Mesenchymal stem cell (in vitro differentiated cells and primary cell): ENCODE data around the gene KCNMB2.

Experiments used
- DNase-seq: peaks from one replicate; pipeline ENCODE4 v3.0.0-alpha.2; 2013
- H2AFZ ChIP-seq: one replicate; pipeline ENCODE4 v1.6.1; 2013; ENCODE audit warnings: low read depth, mild to moderate bottlenecking, control low read depth, inconsistent platforms, low read length, moderate library complexity
- H2AK5ac ChIP-seq: 2 replicates; pipeline ENCODE4 v1.6.1; 2013; ENCODE audit warnings: low read length, moderate library complexity, mild to moderate bottlenecking, inconsistent platforms; ENCODE audit not compliant: severe bottlenecking
- H2BK120ac ChIP-seq: one replicate; pipeline ENCODE4 v1.6.1; 2013; ENCODE audit warnings: low read depth, mild to moderate bottlenecking, inconsistent platforms, low read length, moderate library complexity
- H2BK12ac ChIP-seq, 2 experiments: one replicate each; pipeline ENCODE4 v1.6.1; 2013; ENCODE audit warnings: inconsistent platforms in 2 of 2, low read length in 2 of 2, mild to moderate bottlenecking in 2 of 2, moderate library complexity in 2 of 2, control low read depth in 1 of 2
- H2BK15ac ChIP-seq: one replicate; pipeline ENCODE4 v1.6.1; 2013; ENCODE audit warnings: mild to moderate bottlenecking, low read depth, inconsistent platforms; ENCODE audit not compliant: poor library complexity, severe bottlenecking
- H2BK5ac ChIP-seq: 2 replicates; pipeline ENCODE4 v1.6.1; 2013; ENCODE audit warnings: low read depth, mild to moderate bottlenecking, low read length, control low read depth, inconsistent platforms; ENCODE audit not compliant: poor library complexity, severe bottlenecking
- H3K14ac ChIP-seq, 2 experiments: one replicate each; pipeline ENCODE4 v1.6.1; 2013; ENCODE audit warnings: inconsistent platforms in 2 of 2, low read length in 2 of 2, control low read depth in 1 of 2, mild to moderate bottlenecking in 1 of 2, moderate library complexity in 1 of 2
- H3K18ac ChIP-seq, 2 experiments: one replicate each; pipeline ENCODE4 v1.6.1; 2013; ENCODE audit warnings: inconsistent platforms in 2 of 2, low read length in 2 of 2, control low read depth in 1 of 2, low read depth in 1 of 2, mild to moderate bottlenecking in 1 of 2
- H3K23ac ChIP-seq, 2 experiments: one replicate each; pipeline ENCODE4 v1.6.1; 2013; ENCODE audit warnings: inconsistent platforms in 2 of 2, low read length in 2 of 2, mild to moderate bottlenecking in 2 of 2, moderate library complexity in 2 of 2, control low read depth in 1 of 2
- H3K27ac ChIP-seq: 2 replicates; pipeline ENCODE4 v1.5.1; 2013; ENCODE audit warnings: mild to moderate bottlenecking, moderate library complexity, low read length, control low read depth, inconsistent platforms; ENCODE audit not compliant: poor library complexity, severe bottlenecking
- H3K27me3 ChIP-seq, 2 experiments: 2 replicates each; pipeline versions ENCODE4 v1.6.1 to v1.7.0; 2013; ENCODE audit warnings: low read length in 2 of 2, mild to moderate bottlenecking in 2 of 2, moderate library complexity in 2 of 2, control low read depth in 1 of 2, inconsistent platforms in 1 of 2; ENCODE audit not compliant: control insufficient read depth in 1 of 2, insufficient read depth in 1 of 2
- H3K36me3 ChIP-seq, 2 experiments: 2 replicates each; pipeline versions ENCODE4 v1.6.1 to v1.7.0; 2013; ENCODE audit warnings: low read length in 2 of 2, control low read depth in 1 of 2, inconsistent platforms in 1 of 2, low read depth in 1 of 2, mild to moderate bottlenecking in 1 of 2; ENCODE audit not compliant: insufficient read depth in 2 of 2, control insufficient read depth in 1 of 2
- H3K4ac ChIP-seq, 2 experiments: one replicate each; pipeline ENCODE4 v1.6.1; 2013; ENCODE audit warnings: inconsistent platforms in 2 of 2, low read length in 2 of 2, mild to moderate bottlenecking in 2 of 2, moderate library complexity in 2 of 2, control low read depth in 1 of 2, low read depth in 1 of 2
- H3K4me1 ChIP-seq: 2 replicates; pipeline ENCODE4 v1.6.1; 2013; ENCODE audit warnings: low read depth, low read length, control low read depth; ENCODE audit not compliant: control insufficient read depth, insufficient read depth
- H3K4me2 ChIP-seq: 2 replicates; pipeline ENCODE4 v1.6.1; 2013; ENCODE audit warnings: low read length, mild to moderate bottlenecking, inconsistent platforms; ENCODE audit not compliant: poor library complexity, severe bottlenecking
- H3K4me3 ChIP-seq, 2 experiments: 2 replicates each; pipeline versions ENCODE4 v1.5.1 to v1.7.0; 2013; ENCODE audit warnings: low read length in 2 of 2, mild to moderate bottlenecking in 2 of 2, control low read depth in 1 of 2, low read depth in 1 of 2; ENCODE audit not compliant: insufficient read depth in 1 of 2
- H3K79me1 ChIP-seq: replicated peaks from 2 replicates; pipeline ENCODE4 v1.6.1; 2013; ENCODE audit warnings: mild to moderate bottlenecking, control low read depth, low read length, inconsistent platforms; ENCODE audit not compliant: poor library complexity, severe bottlenecking
- H3K9ac ChIP-seq: 2 replicates; pipeline ENCODE4 v1.7.0; 2013; ENCODE audit warnings: mild to moderate bottlenecking, low read length, moderate library complexity
- H3K9me3 ChIP-seq: 2 replicates; pipeline ENCODE4 v1.7.0; 2013; ENCODE audit warnings: mild to moderate bottlenecking, low read length; ENCODE audit not compliant: control insufficient read depth
- H4K8ac ChIP-seq: one replicate; pipeline ENCODE4 v1.6.1; 2013; ENCODE audit warnings: inconsistent platforms, mild to moderate bottlenecking, low read length, moderate library complexity
- H4K91ac ChIP-seq: one replicate; pipeline ENCODE4 v1.6.1; 2013; ENCODE audit warnings: mild to moderate bottlenecking, low read length, inconsistent platforms
- WGBS: methylation state at CpG from one replicate; pipeline ENCODE4 v1.1.7; 2013; ENCODE audit warnings: mixed read lengths; 5-methylcytosine and 5-hydroxymethylcytosine counted together

Gene KCNMB2

DNA sequence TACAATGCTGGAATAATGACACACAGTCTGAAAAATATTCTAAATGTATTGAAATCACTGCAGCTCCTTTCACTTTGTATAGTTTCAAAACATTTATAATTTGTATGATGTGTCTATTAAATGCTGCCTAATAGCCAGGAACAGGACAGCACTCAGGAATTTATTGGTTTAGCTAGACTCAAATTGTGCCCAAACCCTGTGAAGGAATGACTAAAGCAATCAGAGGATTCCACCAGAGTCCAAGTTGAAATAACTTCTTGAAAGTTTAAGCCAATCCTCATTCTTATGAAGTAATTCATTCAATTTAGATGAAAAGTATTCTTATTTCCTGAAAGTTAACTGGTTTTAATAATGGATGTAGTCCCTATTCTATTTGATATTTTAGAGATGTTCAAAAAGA, 268.4 kb downstream of the KCNMB2 start:
- no peak overlapping the region for H3K23ac ChIP-seq
- H2BK12ac ChIP-seq, result no peak overlapping the region
- no peaks in the 10 kb centered on the region for H3K27me3 ChIP-seq
- no peak overlapping the region for H2BK120ac ChIP-seq
- H4K8ac ChIP-seq, result no peak overlapping the region
- no peaks in the 10 kb centered on the region for H3K79me1 ChIP-seq
- DNase-seq, result no peak
- H3K27ac ChIP-seq, result no peak overlapping the region
- no peaks in the 10 kb centered on the region for H3K9me3 ChIP-seq
- H3K36me3 ChIP-seq, result no peaks in the 10 kb centered on the region
- H2BK5ac ChIP-seq, result no peak overlapping the region
- H3K9ac ChIP-seq, result no peak overlapping the region
- H3K4me1 ChIP-seq, result no peaks in the 10 kb centered on the region
- H2AK5ac ChIP-seq, result no peak overlapping the region
- H3K18ac ChIP-seq, result no peak overlapping the region
- no peak overlapping the region for H3K4ac ChIP-seq
- no peak overlapping the region for H2BK15ac ChIP-seq
- H4K91ac ChIP-seq, result no peak overlapping the region
- H2AFZ ChIP-seq, result no peak overlapping the region
- H3K4me2 ChIP-seq, result no peak overlapping the region
- no peak overlapping the region for H3K4me3 ChIP-seq
- H3K14ac ChIP-seq, result no peak overlapping the region

DNA sequence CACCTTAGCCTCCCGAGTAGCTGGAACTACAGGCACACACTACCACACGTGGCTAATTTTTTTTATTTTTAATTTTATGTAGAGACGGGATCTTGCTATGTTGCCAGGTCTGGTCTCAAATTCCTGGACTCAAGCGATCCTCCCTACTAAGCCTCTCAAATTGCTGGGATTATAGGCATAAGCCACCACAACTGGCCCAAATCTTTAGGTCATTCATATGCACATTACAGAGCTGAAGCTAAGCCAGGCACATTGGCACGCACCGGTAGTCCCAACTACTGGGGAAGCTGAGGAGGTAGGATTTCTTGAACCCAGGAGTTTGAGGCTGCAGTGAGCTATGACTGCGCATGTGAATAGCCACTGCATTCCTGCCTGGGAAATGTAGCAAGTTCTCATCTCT, 269.5 kb downstream of the KCNMB2 start:
- no peak overlapping the region for H3K9ac ChIP-seq
- H2BK15ac ChIP-seq, result peak overlapping the region; percentile 63
- no peaks in the 10 kb centered on the region for H3K4me1 ChIP-seq
- no peak for DNase-seq
- WGBS, result 86% methylated on average over 4 of the region's 7 CpGs
- H3K18ac ChIP-seq, result no peak overlapping the region
- no peaks in the 10 kb centered on the region for H3K79me1 ChIP-seq
- no peaks in the 10 kb centered on the region for H3K36me3 ChIP-seq
- no peak overlapping the region for H2BK120ac ChIP-seq
- H2BK12ac ChIP-seq, result no peak overlapping the region
- no peaks in the 10 kb centered on the region for H3K27me3 ChIP-seq
- no peak overlapping the region for H3K4me3 ChIP-seq
- H4K91ac ChIP-seq, result no peak overlapping the region
- H2AFZ ChIP-seq, result no peak overlapping the region
- H2BK5ac ChIP-seq, result no peak overlapping the region
- no peak overlapping the region for H3K27ac ChIP-seq
- no peaks in the 10 kb centered on the region for H3K9me3 ChIP-seq
- H3K14ac ChIP-seq, result no peak overlapping the region
- H3K23ac ChIP-seq, result no peak overlapping the region
- H3K4me2 ChIP-seq, result no peak overlapping the region
- no peak overlapping the region for H2AK5ac ChIP-seq
- H3K4ac ChIP-seq, result no peak overlapping the region
- H4K8ac ChIP-seq, result peak overlapping the region; percentile 31

DNA sequence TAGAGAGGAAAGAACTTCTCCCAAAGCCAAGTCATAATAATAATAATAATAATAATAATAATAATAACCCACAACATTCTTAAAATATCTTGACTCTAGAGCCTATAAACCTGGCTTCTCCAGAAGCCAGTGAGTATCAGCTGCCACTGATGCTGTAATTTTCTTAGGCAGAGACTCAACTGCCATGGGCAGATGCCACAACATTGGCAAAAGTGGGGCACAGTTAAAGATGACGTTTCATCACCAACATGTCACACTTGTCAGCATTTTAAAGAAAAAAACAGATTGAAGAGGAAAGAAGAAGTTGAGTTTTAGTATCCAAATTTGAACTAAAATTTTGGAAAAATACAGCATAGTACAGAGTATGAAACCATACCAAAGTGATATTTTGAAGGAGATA, 270.4 kb downstream of the KCNMB2 start:
- no peak overlapping the region for H3K9ac ChIP-seq
- no peak overlapping the region for H3K18ac ChIP-seq
- no peak overlapping the region for H3K27ac ChIP-seq
- H3K14ac ChIP-seq, result no peak overlapping the region
- H2BK120ac ChIP-seq, result no peak overlapping the region
- no peaks in the 10 kb centered on the region for H3K79me1 ChIP-seq
- no peak overlapping the region for H2AK5ac ChIP-seq
- no peak overlapping the region for H3K4ac ChIP-seq
- H3K9me3 ChIP-seq, result no peaks in the 10 kb centered on the region
- WGBS, result no CpG with 5 or more reads among the region's 1 CpG
- H3K23ac ChIP-seq, result no peak overlapping the region
- no peaks in the 10 kb centered on the region for H3K4me1 ChIP-seq
- H2BK12ac ChIP-seq, result no peak overlapping the region
- H3K27me3 ChIP-seq, result no peaks in the 10 kb centered on the region
- no peak overlapping the region for H4K8ac ChIP-seq
- H3K36me3 ChIP-seq, result no peaks in the 10 kb centered on the region
- no peak overlapping the region for H2AFZ ChIP-seq
- no peak overlapping the region for H4K91ac ChIP-seq
- no peak overlapping the region for H2BK15ac ChIP-seq
- no peak overlapping the region for H3K4me2 ChIP-seq
- no peak overlapping the region for H3K4me3 ChIP-seq
- H2BK5ac ChIP-seq, result no peak overlapping the region
- no peak for DNase-seq

GRCh38 chr3:178807694-178808093, 271.5 kb downstream of the KCNMB2 start:
- Histone ChIP-seq H2BK15ac (no peak overlapping the region), H3K9ac (no peak overlapping the region), H2AFZ (no peak overlapping the region), H3K4ac (no peak overlapping the region), H3K4me2 (no peak overlapping the region), H2BK120ac (no peak overlapping the region), H3K27me3 (no peaks in the 10 kb centered on the region), H3K9me3 (no peaks in the 10 kb centered on the region), H2AK5ac (no peak overlapping the region), H3K27ac (no peak overlapping the region), H3K79me1 (no peaks in the 10 kb centered on the region), H3K36me3 (no peaks in the 10 kb centered on the region), H3K14ac (no peak overlapping the region), H3K4me1 (no peaks in the 10 kb centered on the region), H3K23ac (no peak overlapping the region), H3K18ac (no peak overlapping the region), H2BK5ac (no peak overlapping the region), H4K8ac (no peak overlapping the region), H2BK12ac (no peak overlapping the region), H3K4me3 (no peak overlapping the region), H4K91ac (no peak overlapping the region)
- 80% methylated on average over 1 of the region's 1 CpG for WGBS
- no peak for DNase-seq
